Raji (cell line): Measurements from ENCODE around the gene KNDC1.

Source experiments
- POLR2A ChIP-seq: IDR thresholded peaks from 2 replicates; pipeline ENCODE4 v1.6.1; 2011; ENCODE audit warnings: low read depth, low read length, control low read depth; ENCODE audit not compliant: insufficient read depth

The KNDC1 gene

DNA sequence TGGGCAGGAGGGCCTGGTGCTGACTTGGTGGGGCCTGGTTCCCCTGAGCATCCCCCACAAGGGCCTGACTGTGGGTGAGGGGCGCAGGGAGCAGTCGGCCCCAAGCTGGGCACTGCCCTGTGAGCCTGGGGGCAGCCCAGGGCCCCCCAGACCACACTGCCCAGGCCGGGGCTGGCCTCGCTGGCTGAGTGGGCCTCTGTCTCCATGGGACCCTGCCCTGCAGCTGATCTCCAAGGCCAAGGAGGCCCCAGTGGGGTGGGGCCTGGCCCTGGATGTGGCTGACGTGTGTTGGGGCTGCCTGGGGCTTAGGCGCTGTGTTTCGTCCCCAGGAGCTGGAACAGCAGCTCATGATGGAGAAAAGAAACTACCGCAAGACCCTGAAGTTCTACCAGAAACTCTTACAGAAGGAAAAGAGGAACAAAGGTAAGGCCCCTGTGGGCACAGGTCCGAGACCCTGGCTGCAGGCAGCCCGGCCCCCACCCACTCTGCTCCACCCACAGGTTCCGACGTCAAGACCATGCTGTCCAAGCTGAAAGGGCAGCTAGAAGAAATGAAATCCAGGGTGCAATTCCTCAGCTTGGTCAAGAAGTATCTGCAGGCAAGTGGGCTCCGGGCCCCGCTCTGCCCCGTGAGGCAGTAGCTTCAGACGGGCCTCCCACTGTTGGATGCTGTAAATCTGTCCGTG lies 46.5 kb downstream of the KNDC1 start:
- TF ChIP-seq POLR2A, result no peak

DNA sequence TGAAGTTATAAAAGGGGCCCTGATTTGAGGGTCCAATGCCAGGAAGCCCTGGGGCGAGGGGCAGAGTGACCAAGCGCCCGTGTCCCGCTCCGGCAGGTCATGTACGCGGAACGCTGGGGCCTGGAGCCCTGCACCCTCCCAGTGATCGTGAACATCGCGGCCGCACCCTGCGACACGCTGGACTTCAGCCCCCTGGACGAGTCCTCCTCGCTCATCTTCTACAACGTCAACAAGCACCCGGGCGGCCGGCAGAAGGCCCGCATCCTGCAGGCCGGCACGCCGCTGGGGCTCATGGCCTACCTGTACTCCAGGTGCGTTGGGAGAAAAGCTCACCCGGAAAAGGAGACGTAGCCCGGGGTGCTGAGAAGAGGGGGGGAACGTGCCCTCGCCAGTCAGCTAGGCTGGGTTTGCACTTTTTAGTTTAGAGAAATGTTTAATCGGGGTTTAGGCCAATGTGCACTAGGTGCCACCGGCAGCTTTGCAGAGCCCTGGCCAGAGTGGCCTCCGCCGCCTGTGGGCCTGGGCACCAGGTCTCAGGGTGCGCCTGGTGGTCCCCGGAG lies 47.1 kb downstream of the KNDC1 start:
- TF ChIP-seq POLR2A, result no peak

DNA sequence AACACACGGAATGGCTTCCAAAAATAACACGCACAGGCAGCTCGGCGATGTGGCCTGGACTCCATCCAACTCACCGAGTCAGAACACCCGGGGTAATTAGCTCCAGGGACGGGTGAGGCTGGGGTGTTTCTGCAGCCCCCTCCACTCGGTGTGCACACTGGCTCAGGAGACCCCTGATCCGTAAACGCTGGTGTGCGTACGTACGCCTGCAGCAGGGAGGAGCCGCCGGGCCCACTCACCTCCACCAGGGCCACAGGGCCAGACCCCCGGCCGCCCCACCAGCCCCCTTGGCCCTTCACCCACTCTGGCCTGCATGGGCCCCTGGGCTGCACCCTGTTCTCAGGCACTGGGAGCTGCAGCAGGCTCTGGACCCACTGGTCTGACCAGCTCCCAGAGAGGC lies 47.6 kb downstream of the KNDC1 start:
- TF ChIP-seq POLR2A, result no peak

DNA sequence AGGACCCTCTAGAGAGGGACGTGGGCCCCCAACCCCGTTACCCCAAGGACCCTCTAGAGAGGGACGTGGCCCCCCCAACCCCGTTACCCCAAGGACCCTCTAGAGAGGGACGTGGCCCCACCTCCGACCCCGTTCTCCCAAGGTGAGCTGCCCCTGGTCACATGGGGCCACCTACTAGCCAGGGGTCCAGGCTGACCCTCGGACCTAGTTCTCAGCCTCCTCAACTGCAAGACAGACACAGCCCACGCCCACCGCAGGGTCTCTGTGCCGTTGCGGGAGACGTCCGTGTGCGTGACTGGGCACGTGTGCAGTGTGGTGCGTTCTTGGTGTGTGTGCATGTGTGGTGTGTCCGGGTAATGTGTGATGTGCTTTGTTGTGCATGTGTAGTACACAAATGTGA lies 48.4 kb downstream of the KNDC1 start:
- TF ChIP-seq POLR2A, result no peak

DNA sequence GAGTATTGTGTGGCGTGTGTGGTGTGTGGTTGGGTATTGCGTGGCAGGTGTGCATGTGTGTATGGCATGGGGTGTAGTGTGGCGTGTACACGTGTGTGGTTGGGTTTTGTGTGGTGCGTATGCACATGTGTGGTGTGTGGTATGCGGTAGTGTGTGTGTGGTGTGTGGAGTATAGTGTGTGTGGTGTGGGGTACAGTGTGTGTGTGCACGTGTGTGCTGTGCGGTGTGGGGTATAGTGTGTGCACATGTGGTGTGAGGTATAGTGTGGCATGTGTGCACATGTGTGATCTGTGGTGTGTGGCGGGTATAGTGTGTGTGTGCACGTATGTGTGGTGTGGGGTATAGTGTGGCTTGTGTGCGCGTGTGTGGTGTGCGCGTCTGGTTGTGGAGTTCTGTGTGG lies 49.1 kb downstream of the KNDC1 start:
- no peak for TF ChIP-seq POLR2A

DNA sequence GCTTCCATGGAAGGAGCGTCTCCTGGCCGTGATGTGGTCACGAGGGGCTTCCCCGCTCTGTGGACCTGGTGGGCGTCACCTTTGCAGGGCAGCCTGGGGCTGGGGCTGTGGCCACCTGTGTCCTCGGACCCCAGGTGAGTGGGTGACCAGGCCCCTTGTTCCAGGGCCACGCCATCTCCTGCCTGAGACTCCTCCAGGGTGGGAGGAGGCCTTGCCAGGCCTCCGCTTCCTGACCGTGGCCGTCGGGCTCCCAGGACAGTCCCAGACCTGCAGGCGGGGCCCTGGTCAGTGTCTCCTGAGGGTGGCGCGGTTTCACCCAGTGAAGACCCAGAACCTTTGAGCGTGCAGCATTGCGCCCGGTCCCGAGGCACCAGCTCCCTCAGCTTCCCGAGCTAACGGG lies 49.6 kb downstream of the KNDC1 start:
- TF ChIP-seq POLR2A, result no peak

DNA sequence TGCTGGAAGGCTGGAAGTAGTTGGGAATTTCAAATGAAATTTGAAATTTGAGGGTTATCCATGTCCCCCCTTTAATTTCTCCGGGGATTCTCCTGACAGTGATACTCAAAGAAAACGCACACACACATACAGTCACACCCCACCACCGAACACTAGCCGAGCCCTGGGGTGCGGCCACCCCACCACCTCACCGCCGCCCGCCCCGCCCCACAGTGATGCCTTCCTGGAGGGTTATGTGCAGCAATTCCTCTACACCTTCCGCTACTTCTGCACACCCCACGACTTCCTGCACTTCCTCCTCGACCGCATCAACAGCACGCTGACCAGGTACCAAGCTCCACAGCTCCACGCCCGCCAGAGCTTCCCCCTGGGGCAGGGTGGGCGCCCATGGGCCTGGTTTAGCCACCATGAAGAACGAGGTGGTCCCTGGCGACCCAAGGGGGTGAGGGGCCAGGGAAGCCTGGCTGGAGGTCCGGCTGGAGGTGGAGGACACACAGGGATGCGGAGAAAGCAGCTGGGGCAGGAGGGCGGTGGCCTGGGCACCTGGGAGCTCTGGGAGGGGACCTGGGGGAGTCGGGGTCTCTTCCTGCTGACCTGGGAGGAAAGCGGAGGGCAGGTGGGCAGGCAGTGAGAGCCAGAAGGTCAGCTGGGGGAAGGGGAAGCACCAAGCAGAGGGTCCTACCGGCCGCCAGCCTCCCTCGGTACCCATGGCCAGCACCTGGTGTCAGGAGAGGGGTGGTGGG lies 50.5 kb downstream of the KNDC1 start:
- no peak for TF ChIP-seq POLR2A

DNA sequence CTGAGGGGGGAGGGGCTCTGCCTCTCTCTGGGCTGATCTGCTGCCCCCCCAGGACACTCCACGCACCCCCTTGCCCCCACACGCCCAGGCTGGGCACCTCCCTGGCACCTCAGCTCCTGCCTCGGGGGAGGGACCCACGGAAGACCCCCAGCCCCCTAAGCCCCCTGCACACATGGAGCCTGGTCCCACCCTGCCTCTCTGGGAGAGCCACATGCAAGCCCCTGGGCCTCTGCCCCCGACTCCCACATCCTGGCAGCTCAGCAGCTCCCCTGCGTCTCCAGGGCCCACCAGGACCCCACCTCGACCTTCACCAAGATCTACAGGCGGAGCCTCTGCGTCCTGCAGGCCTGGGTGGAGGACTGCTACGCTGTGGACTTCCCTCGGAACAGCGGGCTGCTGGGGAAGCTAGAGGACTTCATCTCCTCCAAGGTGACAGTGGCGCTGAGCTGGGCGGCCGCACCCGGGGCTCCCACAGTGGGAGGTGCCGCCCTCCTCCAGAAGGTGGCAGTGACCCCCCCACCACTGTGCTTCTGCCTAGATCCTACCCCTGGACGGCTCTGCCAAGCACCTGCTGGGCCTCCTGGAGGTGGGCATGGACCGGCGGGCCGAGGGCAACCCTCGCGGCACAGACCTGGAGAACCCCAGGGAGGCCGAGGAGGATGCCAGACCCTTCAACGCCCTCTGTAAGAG lies 51.3 kb downstream of the KNDC1 start:
- no peak for TF ChIP-seq POLR2A

DNA sequence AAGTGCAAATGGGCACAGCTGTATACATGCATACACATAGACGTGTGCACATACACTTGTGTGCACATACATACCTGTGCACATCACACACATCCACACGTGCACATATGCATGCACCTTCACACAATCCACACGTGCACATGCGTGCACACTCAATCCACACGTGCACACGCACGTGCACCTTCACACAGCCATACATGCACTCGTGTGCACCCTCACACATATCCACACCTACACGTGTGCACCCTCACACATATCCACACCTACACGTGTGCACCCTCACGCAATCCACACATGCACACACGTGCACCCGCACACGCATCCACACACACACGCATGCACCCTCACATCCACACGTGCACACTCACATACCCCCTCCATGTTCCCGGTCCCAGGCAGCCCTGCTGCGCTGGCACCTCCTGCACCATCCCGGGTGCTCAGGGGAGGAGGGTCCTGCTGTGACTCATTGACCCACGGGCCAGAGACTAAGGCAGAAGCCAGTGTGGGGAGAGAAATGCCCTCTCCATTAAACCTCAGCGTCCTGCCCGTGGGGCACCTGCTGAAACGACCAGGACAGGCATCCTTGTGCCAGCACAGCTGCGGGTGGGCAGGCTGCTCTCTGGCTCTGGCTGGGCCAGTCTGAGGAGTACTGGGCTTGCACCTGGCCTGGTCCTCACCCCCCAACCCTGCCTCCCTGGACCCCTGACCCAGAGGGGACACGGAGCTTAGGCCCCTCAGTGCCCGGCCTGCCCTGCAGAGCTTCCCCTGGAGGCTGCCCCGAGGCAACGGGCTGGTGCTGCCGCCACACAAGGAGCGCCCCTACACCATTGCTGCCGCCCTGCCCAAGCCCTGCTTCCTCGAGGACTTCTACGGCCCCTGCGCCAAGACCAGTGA lies 52.2 kb downstream of the KNDC1 start:
- TF ChIP-seq POLR2A, result no peak

DNA sequence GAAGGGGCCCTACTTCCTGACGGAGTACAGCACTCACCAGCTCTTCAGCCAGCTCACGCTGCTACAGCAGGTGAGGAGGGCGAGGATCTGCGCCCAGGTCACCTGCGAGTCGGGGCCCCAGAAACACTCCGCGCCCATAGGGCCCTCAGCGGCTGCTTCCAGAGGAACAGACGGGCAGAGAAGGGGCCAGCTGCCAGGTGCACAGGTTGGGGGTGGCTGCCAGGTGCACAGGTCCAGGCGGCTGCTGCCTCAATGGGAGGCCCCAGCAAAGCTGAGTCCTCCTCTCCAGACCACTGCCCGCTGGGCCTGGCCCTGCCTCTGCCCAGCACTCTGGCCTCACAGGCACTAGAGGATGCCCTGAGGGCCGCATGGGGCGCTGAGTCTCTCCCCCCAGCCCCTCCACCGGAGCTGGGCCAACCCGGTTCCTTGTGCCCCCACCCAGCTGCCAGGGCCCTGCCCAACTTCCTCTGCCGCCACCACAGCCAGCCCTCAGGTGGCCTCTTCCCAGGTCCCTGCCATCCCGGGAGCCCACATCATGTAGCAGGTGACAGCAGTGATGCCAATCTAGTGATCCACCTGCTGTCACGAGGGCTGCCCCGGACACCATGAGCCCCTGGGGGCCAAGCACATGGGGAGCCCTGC lies 53.0 kb downstream of the KNDC1 start:
- no peak for TF ChIP-seq POLR2A

DNA sequence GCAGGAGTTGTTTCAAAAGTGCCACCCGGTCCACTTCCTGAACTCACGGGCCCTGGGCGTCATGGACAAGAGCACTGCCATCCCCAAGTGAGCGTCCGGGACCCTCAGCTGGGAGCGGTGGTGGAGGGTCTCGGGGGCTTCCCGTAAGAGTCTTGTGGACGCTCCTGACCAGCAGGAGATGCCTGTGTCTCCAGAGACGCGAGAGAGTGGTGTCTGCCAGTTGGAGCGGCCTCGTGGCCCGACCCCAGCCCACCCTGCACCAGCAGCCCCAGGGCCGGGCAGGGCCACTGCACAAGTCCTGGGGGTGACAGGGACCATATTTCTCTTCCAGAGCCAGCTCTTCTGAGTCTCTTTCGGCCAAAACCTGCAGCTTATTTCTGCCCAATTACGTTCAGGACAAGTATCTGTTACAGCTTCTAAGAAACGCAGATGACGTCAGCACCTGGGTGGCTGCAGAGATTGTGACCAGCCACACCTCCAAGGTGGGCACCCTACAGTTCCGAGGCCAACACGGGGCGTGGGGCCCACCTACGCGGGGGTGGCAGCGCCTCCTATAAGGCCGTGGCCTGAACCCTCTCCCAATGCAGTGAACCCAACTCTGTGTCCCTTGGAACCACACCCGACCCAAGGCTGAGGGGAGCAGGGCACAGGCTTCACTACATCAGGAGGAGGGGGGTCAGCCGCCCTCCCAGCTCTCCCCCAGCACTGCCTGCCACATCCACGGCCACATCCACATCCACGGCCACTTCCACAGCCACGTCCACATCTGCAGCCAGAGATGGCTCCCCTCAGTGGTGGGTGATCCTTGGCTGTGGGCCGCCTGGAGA lies 53.8 kb downstream of the KNDC1 start:
- TF ChIP-seq POLR2A, result no peak

DNA sequence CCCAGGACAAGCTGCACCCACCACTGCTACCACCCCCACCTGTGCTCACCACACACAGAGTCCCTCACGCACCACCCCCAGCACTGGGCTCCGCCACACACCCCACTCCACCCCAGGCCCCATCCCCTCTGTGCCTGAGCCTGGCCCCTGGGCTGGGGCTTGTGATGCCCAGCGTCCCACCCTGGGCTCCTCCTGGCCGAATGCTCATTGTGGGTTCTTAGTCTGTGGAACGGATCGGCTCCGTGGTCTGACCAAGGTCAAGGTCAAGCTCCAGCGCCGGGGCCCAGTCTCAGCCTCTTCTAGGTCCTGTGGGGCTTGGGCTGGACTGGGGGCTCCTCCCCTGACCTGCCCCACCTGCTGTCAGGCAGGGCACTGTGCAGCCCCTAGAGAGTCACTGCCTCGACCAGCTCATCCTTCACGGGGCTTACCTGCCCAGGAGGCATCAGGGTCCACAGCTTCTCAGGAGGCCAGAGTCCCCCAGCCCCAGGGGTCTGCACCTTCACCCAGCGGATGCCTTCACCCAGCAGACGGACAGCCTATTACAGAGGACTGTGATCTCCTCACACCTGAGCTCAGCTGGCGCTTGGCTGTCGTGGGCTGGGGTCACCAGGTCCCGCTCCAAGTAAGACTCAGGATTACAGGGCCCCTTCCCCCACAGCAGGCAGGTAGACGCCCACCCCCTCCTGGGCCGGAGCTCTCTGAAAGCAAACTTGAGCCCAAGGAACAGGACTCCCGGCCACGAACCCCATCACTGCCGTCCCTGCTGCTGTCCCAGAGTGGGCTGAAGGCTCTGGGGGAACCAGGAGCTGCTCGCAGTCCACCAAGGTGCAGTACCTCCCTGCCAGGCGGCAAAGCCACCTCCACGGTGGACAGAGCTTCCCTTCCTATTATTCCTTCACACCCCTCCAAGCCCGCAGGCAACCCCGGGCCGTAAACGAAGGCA lies 54.7 kb downstream of the KNDC1 start:
- no peak for TF ChIP-seq POLR2A

DNA sequence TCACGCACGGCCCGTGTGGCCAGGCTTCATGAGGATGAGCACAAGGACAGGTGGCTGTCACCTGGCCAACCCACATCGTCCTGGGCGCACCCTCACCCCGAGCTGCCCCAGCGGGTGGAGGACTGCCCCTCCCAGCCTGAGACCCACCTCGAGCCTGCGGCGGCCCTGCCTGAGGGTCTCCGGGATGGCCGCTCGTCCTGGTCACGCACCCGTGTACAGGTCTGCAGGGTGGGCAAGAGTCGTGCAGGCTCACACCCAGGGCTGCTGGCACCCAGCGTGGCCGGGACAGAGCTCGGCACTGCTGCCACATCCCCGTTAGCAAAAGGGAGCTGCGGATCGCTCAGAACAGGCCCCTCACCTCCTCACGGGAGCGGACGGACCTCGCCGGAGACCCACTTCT lies 55.6 kb downstream of the KNDC1 start:
- TF ChIP-seq POLR2A, result no peak

DNA sequence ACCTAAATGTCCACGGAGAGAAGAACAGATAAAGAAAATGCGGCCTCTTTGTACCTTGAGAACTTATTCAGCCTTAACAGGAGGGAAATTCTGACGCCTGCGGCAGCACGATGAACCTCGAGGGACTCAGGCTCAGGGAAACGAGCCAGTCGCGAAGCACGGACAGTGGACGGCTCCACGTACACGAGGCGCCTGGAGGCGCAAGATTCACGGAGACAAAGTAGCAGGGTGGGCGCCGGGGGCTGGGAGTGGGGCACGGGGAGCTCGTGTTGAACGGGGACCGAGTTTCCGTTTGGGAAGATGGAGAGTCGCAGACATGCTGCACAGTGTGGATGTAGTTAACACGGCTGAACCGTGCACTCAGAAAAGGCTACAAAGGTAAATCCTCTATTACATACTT lies 56.8 kb downstream of the KNDC1 start:
- no peak for TF ChIP-seq POLR2A
